ENCODE measurements around the gene SNORC. TPM values are rescaled to one million over a fixed set of nuclear protein-coding genes. Genes with fewer than 3 reads are reported as not detected.
A peak's percentile ranks its signal among the peaks of the same experiment; 100 is the strongest.

SNORC gene
- total RNA-seq, 1 donor from 2014 or later: 2.1 TPM

DNA sequence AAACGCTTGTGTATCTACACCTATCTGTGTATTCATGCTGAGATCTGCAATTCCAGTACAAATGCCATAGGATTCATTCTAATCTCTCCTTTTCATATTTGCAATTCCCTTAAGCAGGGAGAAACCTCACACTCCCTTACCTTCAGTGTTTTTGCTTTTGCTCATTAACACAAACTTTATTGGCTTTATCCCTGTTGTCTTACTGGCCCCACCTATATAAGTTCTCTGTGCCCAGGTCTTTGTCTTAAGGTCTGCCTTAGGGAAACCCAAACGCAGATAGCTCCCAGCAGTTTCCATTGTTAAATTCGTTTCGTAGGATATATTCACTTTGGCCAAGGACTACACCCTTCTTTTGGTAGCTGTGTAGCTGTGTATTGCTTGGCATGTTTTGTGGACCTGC lies 4.0 kb upstream of the SNORC start:
- Mint-ChIP-seq H3K4me1 (ENCODE audit: unreplicated experiment) (no peaks in the 10 kb centered on the region), H3K36me3 (ENCODE audit: unreplicated experiment) (peaks cover 3% of the 10 kb centered on the region), H3K4me3 (ENCODE audit: unreplicated experiment) (no peak overlapping the region), H3K9me3 (ENCODE audit: unreplicated experiment) (no peaks in the 10 kb centered on the region), H3K27ac (ENCODE audit: unreplicated experiment) (no peak overlapping the region), H3K27me3 (ENCODE audit: unreplicated experiment) (no peaks in the 10 kb centered on the region)
- DNase-seq (ENCODE audit: extremely low spot score, unreplicated experiment): no peak
- TF ChIP-seq, protein P1, sequence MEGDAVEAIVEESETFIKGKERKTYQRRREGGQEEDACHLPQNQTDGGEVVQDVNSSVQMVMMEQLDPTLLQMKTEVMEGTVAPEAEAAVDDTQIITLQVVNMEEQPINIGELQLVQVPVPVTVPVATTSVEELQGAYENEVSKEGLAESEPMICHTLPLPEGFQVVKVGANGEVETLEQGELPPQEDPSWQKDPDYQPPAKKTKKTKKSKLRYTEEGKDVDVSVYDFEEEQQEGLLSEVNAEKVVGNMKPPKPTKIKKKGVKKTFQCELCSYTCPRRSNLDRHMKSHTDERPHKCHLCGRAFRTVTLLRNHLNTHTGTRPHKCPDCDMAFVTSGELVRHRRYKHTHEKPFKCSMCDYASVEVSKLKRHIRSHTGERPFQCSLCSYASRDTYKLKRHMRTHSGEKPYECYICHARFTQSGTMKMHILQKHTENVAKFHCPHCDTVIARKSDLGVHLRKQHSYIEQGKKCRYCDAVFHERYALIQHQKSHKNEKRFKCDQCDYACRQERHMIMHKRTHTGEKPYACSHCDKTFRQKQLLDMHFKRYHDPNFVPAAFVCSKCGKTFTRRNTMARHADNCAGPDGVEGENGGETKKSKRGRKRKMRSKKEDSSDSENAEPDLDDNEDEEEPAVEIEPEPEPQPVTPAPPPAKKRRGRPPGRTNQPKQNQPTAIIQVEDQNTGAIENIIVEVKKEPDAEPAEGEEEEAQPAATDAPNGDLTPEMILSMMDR (IDR thresholded peaks at IDR 0.05): no peak

DNA sequence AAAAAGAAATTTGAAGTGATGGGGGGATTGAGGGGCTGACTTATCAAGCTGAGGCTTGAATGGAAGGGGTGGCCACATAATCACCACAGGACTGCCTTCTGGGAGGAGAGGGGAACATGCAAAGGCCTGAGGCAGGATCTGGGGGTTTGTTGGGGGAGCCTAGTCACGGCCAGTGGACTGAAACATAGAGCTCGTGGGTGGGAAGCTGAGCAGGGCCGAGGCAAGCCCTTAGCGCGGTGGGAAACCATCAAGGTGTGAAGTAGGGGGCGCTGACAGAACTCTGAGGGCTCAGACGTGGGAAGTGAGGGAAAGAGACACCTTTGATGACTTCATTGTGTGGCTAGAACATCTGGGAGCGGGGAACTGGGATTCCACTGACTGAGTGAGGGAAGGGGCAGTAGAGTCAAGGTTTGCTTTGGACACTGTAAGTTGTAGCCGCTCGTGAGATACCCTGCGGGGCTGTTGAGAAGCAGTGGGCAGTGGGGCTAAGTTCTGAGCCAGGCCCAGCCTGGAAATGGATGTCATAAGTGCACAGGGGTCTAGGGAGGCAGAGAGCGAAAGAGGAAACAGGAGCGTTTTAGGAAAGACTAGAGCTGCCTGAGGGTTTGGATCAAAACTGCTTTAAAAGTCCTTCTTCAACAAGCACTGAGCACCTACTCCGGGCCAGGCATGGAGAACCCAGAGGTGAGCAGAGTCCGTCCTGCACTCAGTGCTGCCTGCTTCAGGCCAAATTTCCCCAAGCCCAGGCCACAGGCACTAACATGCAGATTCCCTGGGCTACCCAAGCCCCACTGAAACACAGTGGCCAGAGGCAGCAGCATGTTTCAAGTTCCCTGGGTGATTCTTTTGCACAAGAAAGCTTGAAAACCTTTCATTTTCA lies 686 bp upstream of the SNORC start:
- Mint-ChIP-seq H3K27ac (ENCODE audit: unreplicated experiment) (no peak overlapping the region), H3K4me3 (ENCODE audit: unreplicated experiment) (no peak overlapping the region), H3K9me3 (ENCODE audit: unreplicated experiment) (no peaks in the 10 kb centered on the region), H3K27me3 (ENCODE audit: unreplicated experiment) (no peaks in the 10 kb centered on the region), H3K4me1 (ENCODE audit: unreplicated experiment) (no peaks in the 10 kb centered on the region), H3K36me3 (ENCODE audit: unreplicated experiment) (no peaks in the 10 kb centered on the region)
- DNase-seq (ENCODE audit: extremely low spot score, unreplicated experiment): peak; percentile 57
- TF ChIP-seq, protein P1 (IDR thresholded peaks at IDR 0.05): no peak

DNA sequence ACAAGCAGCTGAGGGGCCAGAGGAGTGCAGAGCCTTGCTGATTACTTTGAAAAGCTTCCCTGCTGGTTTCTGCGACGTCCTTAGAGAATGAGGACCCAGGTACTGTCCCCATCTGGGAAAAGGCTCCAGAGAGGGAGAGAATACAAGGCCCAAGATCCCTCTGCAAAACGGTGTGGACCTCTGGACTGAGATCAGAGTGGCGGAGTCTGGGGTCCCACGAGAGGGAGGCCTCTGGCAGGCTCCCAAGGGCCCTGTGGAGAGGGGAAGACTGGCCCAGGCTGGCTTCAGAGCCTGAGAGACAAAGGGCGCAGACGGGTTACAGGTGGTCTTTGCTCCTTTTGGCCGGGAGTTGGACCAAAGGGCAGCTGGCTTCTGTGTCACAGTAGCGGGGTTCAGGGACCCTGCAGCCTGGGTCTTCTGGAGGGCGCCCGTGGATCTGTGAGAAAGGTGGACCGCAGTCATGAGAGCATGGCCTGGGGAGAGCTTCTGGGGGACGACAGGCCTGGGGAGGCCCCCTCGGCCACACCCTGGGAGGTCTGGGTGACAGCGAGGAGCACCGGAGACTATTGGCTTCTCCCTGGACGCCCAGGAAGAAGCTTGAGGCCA lies 805 bp downstream of the SNORC start:
- H3K9me3 Mint-ChIP-seq (ENCODE audit: unreplicated experiment): no peaks in the 10 kb centered on the region
- no peaks in the 10 kb centered on the region for H3K36me3 Mint-ChIP-seq (ENCODE audit: unreplicated experiment)
- DNase-seq (ENCODE audit: extremely low spot score, unreplicated experiment): peak; percentile 78
- H3K27me3 Mint-ChIP-seq (ENCODE audit: unreplicated experiment): peaks cover 7% of the 10 kb centered on the region
- peaks cover 3% of the 10 kb centered on the region for H3K4me1 Mint-ChIP-seq (ENCODE audit: unreplicated experiment)
- H3K27ac Mint-ChIP-seq (ENCODE audit: unreplicated experiment): no peak overlapping the region
- no peak overlapping the region for H3K4me3 Mint-ChIP-seq (ENCODE audit: unreplicated experiment)
- TF ChIP-seq, protein P1 (IDR thresholded peaks at IDR 0.05): no peak

DNA sequence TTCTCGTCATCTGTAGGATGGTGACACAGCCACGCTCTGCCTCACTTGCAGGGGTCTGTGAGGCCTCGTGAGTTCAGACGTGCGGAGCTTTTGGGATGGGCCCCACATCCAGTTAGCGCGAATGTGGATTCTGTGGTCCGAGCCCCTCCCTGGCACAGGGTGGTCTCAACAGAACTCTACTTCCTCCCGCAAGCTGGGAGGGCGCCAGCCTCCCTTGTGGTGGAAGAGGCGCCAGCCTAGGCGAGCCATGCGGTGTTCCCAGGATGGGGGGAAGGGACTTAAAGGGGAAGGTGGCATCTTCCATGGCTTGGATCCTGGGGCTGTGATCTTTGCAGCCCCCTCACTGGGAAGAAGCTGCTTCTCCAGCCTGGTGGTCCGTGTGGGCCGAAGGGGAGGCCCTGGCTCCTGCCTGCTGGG lies 1.4 kb downstream of the SNORC start:
- Mint-ChIP-seq H3K27ac (ENCODE audit: unreplicated experiment) (no peak overlapping the region), H3K9me3 (ENCODE audit: unreplicated experiment) (no peaks in the 10 kb centered on the region), H3K36me3 (ENCODE audit: unreplicated experiment) (no peaks in the 10 kb centered on the region), H3K4me3 (ENCODE audit: unreplicated experiment) (no peak overlapping the region), H3K27me3 (ENCODE audit: unreplicated experiment) (peaks cover 7% of the 10 kb centered on the region), H3K4me1 (ENCODE audit: unreplicated experiment) (peaks cover 3% of the 10 kb centered on the region)
- DNase-seq (ENCODE audit: extremely low spot score, unreplicated experiment): peak; percentile 81
- TF ChIP-seq, protein P1 (IDR thresholded peaks at IDR 0.05): no peak
